HG03064 (cell line): ENCODE data around the gene SP2.

Source experiments
- ATAC-seq: cut with Tn5 transposase; IDR thresholded peaks from one replicate; pipeline ENCODE4 v1.9.1; 2021; ENCODE audit warnings: low read depth; ENCODE audit not compliant: unreplicated experiment

SP2 gene

DNA sequence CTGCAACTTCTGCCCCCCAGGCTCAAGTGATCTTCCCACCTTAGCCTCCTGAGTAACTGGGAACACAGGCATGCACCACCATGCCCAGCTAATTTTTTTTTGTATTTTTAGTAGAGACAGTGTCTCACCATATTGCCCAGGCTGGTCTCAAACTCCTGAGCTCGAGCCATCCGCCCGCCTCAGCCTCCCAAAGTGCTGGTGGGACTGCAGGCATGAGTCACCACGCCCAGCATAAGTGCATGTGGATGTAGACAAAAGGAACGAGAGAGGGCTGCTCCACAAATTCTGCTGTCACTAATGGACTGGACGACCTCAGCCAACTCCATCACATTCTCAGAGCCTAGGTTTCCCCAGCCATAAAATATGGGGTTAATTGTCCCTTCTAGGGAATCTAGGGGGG lies 7.7 kb upstream of the SP2 start:
- ATAC-seq: no peak

DNA sequence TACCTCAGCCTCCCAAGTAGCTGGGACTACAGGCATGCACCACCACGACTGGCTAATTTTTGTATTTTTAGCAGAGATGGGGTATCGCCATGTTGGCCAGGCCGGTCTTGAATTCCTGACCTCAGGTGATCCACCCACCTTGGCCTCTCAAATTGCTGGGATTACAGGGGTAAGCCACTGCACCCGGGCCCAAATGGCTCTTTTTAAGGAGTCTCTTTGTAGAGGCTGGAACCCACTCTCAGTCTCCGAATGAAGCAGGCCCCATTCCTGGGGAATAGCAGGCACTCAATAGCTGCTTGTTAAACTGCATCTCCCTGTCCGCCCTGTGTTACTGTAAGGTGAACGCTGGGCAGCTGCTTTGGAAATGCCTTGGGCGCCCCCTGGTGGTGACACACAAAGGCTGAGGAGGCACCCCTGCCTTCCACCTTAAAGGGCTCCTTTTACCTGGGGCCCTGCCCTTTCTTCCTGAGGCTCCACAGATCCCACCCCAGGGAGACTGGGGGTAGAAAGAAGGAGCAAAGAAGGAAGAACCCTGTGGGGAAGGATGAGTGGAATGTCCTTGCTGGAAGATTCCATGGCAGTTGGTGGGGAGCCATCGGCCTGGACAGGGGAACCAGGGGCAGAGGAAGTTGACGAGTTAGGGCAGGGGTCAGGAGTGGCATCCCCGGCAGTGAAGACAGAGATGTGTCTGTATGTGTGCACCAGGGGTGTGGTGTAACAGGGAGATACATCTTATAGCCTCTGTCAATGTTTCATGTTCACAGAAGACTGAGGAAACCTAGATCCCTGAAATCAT lies 6.1 kb upstream of the SP2 start:
- no peak for ATAC-seq

DNA sequence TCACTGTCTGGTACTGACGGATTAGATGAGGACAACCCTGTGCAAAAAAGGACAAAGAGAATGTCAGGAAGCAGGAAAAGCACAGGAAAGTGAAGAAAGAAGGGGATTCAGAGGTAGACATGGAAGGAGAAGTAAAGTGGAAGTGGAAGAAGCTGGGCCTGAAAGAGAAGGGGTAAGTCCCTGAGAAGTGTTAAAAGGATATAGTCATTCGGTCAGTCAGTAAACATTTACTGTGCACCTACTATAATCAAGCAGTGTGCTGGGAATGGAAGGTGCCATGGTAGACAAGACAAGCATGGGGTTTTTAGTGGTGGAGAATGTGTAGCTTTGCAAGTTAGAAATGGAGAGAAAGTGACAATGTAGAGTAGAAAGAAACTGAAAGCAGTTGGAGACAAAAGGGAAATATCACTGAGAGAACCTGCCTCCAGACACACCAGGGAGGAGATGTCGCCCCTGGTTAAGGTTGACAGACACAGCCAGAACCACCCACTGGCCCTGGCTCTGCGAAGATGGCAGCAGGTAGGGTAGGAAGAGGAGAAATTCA lies 4.4 kb upstream of the SP2 start:
- ATAC-seq: no peak

DNA sequence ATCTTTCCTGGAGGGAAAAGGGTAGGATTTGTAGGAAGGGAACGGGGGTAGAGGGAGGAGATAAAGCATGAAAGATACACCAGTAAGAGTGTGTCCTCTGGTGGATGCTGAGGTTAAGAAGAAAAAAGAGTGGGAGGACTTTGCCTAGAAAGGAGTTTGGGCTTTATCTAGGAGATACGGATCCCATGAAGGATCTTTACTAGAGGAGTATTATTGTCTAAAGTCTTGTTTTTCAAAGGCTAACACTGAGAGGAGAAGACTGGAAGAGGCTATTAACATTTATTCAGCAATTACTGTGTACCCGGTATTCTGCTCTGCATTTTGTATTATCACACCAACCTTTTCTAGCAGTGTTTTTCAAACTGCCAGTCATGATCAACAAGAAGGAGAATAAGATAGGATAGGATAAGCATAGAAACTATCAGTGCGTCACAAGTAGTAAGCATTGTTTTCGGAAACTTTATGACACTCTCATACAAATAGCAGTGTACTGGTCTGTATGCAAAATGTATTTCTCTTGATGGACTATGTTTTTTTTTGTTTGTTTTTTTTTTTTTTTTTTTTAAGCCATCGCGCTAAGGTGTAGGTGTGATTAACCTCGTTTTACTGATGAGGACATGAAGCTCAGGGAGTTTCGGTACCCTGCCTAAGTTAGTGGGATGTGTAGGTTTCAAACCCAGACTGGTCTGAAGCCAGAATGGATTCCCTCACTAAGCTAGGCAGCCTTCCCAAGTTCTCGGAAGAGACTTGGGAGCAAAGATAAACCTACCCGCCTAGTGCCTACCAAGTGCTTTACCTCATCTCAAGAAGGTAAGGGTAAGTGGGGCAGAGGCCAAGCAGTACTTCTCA lies 1.3 kb upstream of the SP2 start:
- no peak for ATAC-seq

DNA sequence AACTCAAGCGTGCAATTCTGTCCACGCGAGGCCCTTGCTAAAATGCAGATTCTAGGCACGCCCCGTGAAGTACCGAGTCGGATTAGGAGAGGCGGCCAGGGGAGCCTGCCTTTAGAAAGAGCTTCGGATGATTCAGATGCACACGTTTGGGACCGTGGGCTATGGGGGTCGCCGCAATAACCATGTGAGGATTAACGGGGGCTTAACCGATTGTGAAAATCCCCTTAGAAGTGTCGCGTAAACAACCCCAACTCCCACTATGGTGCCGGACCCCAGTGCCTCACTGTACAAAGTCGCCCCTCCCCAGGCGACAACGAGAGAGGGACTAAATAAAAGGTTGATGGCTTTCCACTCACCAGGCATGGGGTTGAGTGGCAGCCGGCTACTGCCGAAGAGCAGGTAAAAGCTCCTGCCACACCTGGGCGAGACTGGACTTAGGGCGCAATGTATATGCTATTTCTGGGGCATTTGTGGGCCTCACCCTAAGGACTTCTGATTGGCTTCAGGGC lies 635 bp upstream of the SP2 start:
- no peak for ATAC-seq

DNA sequence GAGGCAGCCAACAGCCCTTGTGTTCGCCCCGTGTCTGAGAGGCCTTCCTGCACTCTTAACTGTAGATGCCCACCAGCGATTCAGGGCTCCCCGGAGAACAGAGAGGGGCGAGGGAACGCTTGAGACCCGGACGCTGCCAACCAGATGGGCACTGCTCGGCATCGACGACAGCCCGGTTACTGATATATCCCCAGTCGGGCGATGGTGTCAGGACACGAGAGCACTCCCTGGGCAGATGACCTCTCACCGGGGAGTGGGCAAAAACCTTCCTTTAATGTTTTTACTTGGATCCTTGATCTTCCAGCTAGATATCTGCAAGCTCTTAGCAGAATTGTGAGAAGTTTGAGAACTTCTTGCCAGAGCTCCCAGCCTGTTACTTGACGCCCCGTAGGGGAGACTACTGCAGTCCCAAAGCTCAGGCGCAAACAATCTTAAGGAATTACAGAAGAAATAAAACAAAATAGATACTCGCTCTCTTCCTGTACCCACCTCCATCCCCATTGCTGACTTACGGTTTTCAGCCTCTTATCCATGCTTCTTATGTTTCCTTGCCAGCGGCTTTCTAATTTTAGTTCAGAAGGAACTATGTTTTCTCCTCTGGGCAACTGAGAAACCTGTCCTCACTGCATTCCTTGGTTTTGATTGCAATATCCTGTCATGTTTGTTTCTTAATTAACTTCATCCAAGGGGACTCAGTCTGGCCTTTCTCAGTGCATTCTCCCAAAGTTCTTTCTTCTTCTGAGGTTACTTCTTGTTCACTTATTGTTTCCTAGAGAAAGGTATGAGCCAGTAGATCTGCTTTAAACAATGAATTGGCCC lies 845 bp downstream of the SP2 start:
- no peak for ATAC-seq

DNA sequence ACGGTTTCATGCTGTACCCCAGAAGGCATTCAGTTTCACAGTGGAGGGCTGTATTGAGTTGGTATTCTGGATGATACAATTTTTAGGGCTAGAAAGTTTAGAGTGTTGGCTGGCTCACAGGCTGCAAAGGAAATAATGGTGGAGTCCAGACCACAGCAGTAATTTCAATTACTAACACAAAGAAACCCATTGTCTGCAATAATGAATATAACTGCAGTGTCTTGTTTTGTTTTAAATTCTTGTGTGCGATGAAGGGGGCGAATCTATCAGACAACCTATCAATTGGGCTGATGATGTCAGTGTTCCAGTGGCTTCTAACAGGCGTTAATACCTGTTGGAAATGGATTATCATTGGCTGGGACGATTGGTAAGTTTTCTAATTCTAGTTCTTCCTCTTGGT lies 1.5 kb downstream of the SP2 start:
- no peak for ATAC-seq

DNA sequence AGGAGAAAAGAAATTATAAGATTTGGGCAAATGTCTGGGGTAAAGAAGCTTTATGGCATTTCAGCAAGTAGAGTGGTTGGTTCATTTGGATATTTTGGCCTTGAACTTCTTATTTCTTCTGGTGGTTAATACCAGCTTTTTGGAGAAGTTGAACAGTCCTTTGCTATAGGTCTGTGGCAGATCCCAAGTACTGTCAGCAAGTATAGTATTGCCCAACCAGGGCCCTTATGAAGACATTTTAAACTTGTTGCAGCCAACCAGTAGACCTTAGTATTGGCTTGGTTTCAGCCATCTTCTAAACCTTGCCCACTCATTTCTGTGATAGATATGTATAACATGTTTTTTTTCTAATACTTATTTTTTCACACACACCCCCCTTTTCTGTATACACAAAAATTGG lies 2.2 kb downstream of the SP2 start:
- no peak for ATAC-seq

DNA sequence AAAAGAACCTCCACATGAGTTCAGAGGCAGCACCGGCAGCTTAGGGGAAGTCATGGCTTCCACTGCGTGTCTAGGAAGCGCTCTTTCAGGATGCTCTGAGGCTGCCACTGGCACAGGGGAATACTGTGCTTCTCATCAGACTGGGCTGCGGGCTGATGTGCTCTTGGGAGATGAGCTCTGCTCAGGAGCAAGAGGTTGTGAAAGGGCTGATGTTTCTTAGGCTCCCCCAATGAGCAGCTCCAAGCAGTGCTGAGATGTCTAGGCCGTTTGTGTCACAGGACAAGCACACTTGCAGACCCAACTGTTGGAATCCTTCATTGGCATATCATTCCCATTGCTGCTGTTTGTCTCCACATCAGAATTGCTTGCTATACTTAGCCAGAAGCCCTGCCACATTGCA lies 3.6 kb downstream of the SP2 start:
- ATAC-seq: no peak

DNA sequence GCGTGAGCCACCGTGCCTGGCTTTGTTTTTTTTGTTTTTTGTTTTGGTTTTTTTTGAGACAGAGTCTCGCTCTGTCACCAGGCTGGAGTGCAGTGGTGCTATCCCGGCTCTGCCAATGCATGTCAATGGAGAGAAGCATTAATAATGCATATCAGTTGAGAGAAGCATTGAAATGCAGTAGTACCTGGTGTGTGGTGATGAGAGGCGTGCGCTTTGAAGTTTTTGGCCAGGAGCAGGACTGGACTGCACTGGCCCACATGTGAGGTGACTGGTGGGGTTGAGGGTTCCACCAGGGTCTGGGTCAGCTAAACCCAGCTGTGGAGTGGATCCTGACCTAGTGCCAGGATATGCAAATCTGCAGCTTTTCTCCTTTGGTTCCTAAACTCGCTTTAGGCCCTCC lies 5.4 kb downstream of the SP2 start:
- no peak for ATAC-seq

DNA sequence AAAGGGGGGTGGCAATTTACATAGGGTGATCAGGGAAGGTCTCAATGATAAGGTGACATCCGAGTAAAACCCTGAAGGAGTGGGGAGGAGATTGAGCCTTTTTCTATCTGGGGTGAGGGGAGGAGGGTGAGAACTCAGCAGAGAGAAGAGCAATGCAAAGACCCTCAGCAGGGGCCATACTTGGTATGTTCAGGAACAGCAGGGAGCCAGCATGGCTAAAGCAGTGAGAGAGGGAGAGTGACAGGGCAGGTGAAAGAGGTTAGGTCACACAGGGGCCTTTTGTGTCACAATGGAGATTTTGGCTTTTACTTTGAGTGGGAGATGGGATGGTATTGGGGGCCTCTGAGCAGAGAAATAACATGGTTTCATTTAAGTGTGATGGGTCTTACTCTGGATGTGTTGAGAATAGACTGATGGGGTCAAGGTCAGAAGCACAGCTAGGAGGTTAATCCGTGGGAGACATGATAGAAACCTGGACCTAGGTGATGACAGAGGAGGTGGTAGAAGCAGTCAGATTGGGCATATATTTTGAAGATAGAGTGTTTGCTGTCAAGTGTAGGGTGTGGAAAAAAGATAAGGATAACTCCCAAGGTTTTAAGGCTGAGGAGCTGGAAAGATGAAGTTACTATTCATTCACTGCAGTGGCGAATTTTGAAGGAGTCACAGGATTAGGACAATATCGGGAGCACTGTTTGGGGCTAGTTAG lies 6.2 kb downstream of the SP2 start:
- no peak for ATAC-seq

DNA sequence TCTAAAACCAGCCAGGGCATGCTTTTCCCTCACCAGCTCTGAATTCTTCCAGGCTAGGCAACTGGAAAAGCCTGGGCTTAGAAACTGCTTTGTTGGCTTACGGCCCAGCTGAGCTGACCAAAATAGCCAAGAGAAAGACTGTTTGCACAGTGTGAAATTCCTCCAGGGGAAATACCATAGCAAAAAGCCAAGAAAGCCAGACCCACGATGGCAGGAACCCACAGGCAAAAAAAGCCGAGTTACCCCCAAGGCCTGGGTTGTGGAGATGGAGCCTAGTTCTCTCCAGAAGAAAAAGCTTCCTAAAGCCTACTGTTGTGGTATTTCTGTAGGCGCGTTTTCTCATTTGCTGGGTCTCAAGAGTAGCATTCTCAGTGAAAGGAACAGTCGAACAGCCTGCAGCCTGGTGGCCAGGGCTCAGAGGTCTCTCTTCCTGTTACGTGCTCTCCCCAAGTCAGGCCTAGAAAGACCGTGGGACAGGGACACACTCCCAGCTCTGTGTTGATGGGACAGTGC lies 9.2 kb downstream of the SP2 start:
- no peak for ATAC-seq

DNA sequence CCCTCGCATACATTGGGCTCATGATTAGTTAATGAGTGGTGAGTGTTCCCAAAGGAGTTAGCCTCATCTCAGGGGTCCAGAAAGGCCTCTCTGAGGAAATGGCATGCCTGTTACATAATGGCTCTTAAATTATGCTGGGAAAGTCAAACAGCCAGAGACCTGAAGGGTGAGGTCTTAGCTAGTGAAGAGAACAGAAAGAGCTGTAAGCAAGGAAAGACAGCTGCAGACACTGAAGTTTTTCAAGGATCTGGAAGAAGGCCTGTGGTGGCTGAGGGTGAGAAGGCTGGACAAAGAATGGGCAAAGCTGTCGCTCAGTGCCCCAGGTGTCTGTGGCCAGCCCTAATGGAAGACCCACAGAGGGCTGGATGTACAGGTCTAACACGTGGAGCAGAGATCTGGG lies 10.4 kb downstream of the SP2 start:
- no peak for ATAC-seq

DNA sequence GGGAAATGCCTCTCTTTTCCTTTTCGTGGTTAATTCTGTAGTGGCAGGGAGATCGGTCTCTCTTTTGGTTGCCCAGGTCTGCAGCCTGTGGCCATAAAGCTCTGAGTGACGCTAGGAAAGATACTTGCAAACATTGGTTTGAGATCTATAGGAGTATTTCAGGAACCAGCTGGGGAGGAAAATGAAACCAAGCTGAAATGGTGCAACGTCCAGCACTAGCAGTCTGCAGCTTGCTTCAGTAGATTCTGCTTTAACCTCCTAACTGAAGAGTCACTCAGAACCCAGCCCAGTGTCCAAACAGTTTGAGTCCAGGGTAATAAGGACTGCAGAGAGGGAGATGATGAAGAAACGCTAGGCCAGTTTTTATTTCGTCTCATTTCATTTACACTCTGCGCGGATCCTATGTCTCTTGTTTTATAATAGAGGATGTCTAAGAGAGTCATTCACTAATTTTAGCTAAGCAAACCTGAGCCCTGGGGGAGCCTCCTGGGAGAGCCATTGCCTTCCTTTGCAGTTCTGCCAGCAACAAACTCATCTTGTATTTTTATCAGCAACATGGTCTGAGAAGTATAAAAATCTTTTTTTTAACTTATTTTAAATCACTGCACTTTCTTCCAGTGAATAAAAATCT lies 12.0 kb downstream of the SP2 start:
- ATAC-seq: no peak

DNA sequence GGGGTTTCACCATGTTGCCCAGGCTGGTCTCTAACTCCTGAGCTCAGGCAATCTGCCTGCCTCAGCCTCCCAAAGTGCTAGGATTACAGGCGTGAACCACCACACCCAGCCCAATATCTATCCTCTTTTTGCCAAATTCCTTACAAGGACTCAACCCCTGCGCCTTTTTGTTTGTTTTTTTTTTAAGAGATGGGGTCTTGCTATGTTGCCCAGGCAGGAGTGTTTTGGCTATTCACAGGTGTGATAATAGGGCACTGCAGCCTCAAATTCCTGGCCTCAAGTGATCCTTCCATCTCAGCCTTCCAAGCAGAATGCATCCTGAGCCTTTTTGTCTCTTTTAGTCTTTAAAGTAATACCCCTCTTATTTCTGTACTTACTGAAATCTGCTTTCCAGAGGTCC lies 17.0 kb downstream of the SP2 start:
- ATAC-seq: no peak

DNA sequence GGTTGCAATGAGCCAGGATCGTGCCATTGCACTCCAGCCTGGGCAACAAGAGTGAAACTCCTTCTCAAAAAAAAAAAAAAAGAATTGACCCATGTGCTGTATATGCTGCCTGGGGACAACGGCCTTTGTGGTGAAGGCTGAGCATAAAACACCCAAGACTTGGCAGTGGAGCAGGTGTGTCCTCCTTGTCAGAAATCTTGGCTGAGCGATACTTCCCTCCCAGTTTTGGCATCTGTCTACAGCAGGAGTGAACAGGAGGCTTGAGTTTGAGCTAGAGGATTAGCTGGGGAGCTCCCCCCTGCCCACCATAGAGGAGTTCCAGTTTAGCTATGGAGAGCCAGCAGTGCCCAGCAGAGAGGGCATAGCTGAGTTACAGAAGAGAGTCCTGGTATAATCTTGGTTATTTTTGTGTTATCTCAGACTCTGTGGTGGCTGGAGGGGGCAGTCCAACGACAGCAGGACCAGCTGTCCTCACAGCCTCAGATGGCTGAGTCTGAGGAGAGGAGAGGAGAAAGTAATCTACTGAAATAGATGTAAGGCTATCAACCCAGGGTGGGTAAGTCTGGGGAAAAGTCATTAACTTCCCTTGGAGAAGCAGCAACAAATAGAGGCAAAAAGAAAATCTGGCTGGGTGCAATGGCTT lies 18.4 kb downstream of the SP2 start:
- no peak for ATAC-seq

DNA sequence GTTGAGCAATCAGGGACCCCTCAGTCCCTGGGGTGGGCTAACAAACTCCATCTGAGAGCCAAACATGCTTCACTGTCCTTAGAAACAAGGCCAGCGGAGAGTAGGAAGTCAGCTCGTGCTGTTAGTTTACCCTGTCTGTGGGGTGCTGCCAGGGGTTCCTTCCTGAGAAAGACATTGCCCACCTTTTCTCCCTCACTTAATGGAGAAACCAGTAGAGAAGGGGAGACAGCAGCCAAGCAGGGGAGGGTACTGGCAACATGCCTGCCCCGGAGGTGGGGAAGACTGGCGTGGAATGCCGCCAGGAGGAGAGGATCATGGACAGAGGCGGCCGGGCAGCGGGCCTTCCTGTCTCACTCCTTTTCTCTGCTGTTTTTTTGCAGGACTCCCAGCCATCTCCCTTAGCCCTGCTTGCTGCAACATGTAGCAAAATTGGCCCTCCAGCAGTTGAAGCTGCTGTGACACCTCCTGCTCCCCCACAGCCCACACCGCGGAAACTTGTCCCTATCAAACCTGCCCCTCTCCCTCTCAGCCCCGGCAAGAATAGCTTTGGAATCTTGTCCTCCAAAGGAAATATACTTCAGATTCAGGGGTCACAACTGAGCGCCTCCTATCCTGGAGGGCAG lies 19.9 kb downstream of the SP2 start:
- no peak for ATAC-seq

DNA sequence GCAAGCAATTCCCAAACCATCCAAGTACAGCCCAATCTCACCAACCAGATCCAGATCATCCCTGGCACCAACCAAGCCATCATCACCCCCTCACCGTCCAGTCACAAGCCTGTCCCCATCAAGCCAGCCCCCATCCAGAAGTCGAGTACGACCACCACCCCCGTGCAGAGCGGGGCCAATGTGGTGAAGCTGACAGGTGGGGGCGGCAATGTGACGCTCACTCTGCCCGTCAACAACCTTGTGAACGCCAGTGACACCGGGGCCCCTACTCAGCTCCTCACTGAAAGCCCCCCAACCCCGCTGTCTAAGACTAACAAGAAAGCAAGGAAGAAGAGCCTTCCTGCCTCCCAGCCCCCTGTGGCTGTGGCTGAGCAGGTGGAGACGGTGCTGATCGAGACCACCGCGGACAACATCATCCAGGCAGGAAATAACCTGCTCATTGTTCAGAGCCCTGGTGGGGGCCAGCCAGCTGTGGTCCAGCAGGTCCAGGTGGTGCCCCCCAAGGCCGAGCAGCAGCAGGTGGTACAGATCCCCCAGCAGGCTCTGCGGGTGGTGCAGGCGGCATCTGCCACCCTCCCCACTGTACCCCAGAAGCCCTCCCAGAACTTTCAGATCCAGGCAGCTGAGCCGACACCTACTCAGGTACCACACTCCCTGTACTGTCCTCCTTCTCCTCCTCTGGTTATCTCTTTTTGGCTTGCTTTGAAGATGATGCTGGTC lies 20.6 kb downstream of the SP2 start:
- ATAC-seq: no peak
